ENCODE measurements around the gene ARHGAP6.

GRCh38 chrX:11130136-11130535, 535.6 kb downstream of the ARHGAP6 start:
- TF ChIP-seq CTCF (IDR thresholded peaks at IDR 0.05; ENCODE audit: low read length) (no peak), EZH2phosphoT487 (IDR thresholded peaks at IDR 0.05; ENCODE audit: low read length) (no peak), EZH2 (optimal IDR thresholded peaks at IDR 0.05; ENCODE audit: low read depth, low read length) (no peak)
